ENCODE data around the gene DPY19L1.
A peak's percentile ranks its signal among the peaks of the same experiment; 100 is the strongest.
"Not testable (repeated sequence)": the region's sequence is repeated elsewhere in the genome, so short reads cannot be mapped to it uniquely, and the experiment has no call there.

The DPY19L1 gene

GRCh38 chr7:34945894-34946477 lies 91.3 kb downstream of the DPY19L1 start:
- DNase-seq; intact Hi-C loops (cut with DNase I): not testable (repeated sequence)

GRCh38 chr7:34939175-34939574 lies 98.1 kb downstream of the DPY19L1 start:
- DNase-seq = no peak
- intact Hi-C loops (cut with DNase I) = no loop called here

- DNase-seq; intact Hi-C loops (cut with DNase I): not testable (repeated sequence)
Observed at GRCh38 chr7:34935735-34936165, 101.5 kb downstream of the DPY19L1 start.

DNA sequence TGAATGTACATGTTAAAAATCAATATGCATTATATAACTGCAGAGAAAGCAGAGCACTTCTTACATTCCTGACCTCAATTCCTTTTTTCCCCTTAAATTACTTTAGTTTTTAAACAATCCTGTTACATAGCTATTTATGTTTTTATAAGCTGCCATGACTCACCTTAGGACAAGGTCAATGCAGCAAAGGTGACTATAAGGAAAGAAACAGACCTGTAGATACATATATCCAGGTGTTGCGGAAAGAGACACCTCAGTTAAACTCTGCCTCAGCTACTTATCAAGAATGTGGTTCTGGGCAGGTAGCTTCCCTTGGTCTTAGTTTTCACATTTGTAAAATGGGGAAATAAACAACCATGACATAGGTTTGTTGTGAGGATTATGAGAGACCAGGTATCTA lies 105.5 kb downstream of the DPY19L1 start:
- no peak for DNase-seq
- intact Hi-C loops (cut with DNase I) = no loop called here

GRCh38 chr7:34929783-34930182 lies 107.5 kb downstream of the DPY19L1 start:
- intact Hi-C loops (cut with DNase I) = loop anchor here (10.0 kb wide), 1 partner anchor 105 kb away; no protein-coding TSS in a partner anchor
- peak in 8 of 42 donors; percentile 1 to 53 (median 16) for DNase-seq

- no peak for DNase-seq
- intact Hi-C loops (cut with DNase I) = loop anchor here (10.0 kb wide), 1 partner anchor 104 kb away; no protein-coding TSS in a partner anchor
Observed at GRCh38 chr7:34928560-34928959, 108.7 kb downstream of the DPY19L1 start.

GRCh38 chr7:34928052-34928451 lies 109.2 kb downstream of the DPY19L1 start:
- intact Hi-C loops (cut with DNase I) = loop anchor here (10.0 kb wide), 1 partner anchor 103 kb away; no protein-coding TSS in a partner anchor
- peak; percentile 35 to 97 (median 84) for DNase-seq

GRCh38 chr7:34920470-34920869 lies 116.8 kb downstream of the DPY19L1 start:
- intact Hi-C loops (cut with DNase I) = loop anchor here (10.0 kb wide), 1 partner anchor 96 kb away; no protein-coding TSS in a partner anchor
- not testable (repeated sequence) for DNase-seq

DNA sequence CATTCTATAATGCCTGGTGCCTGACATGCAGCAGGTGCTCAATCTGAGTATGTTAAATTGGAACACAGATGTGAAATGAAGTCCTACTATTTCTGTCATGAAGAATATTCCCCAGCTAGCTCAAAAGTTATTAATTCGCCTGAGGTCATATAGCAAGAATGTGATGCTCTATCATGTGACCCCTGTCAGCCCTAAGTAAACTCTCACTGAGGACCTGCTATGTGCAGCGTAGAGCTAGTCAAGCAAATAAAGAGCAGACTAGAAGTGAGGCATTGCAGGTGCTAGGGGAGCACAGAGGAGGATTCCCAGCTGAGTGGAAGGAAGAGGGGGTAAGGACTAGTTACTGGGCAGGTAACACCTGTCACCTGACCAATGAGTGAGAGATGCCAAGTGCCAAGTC lies 118.2 kb downstream of the DPY19L1 start:
- DNase-seq; intact Hi-C loops (cut with DNase I): not testable (repeated sequence)

DNA sequence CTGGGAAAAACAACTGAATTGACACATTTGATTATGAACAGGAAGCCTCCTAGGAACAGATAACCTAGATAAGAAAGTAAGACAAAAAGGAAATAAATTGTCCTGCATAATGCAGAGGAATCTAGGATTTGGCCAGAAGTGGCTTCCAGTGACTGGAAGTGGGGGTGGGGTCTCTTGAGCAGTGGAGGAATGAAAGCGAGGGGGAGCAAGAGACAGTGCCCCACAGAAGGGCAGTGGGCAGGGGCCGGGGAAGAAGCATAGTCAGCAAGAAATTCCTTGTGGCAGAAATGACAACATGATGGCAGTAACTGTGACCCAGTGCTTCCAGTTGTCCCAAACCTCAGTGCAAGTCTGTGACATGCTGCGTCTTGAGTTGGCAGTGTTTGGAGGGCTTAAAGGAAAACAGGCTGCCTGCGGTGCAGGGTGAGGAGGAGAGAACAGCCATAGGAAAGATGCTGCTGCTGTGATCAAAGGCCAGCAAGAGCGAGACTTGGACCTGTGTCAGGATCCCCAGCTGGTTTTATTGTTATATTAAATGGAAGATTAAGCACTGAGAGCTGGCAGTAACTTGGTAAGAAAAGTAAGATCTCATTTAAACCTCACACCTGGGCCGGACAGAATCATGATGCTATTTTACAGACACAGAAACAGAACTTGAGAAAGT lies 119.0 kb downstream of the DPY19L1 start:
- DNase-seq; intact Hi-C loops (cut with DNase I): not testable (repeated sequence)

DNA sequence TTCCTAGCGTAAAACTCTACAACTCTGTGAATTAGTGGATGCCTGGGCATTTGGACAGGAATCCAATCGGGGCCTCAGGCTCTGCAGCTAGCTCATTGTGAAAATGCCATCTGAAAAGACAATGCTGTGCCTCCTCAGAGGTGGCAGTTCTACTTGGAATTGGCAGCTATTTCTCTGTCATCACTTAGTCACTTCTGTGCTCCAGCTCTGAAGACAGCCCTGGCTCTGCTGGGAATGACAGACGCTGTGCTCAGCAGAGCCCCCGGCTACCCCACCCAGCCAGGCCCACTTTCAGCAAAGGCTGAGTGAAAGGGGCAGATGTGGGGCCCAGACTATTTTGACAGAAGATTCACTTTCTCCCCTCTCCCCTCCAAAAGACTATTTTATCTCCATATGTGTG lies 119.8 kb downstream of the DPY19L1 start:
- DNase-seq; intact Hi-C loops (cut with DNase I): not testable (repeated sequence)

DNA sequence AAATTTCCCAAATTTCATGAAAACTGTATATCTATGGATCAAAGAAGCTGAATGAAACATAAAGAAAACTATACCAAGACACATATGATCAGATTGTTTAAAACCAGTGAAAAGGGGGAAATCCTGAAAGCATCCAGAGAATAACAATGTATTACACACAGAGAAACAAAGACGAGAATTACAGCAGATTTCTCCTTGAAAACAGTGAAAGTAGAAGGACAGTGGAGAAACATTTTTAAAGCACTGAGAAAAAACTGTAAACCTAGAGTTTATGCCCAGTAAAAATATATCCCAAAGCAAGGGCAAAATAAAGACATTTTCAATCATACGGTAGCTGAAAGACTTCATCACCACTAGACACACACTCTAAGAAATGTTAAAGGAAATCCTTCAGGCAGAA lies 121.0 kb downstream of the DPY19L1 start:
- intact Hi-C loops (cut with DNase I) = no loop called here
- no peak for DNase-seq

DNA sequence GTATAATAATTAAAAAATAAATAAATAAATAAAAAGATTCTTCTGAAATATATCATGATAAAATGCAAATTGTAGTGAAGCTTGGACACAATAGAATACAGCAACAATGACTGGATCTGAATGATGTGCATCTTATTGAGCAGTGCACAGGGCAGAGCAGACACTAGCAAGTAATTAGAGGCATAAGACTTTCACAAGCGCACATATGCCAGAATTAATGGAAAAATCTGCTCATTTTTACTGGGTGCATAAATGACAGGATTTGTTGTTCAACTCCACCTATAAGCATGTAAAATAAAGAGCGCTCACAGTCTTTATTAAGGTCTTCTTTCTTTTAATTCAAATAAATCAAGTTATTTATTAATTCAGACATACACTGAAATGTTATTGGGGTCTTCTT lies 125.0 kb downstream of the DPY19L1 start:
- DNase-seq = no peak
- intact Hi-C loops (cut with DNase I) = no loop called here

DNA sequence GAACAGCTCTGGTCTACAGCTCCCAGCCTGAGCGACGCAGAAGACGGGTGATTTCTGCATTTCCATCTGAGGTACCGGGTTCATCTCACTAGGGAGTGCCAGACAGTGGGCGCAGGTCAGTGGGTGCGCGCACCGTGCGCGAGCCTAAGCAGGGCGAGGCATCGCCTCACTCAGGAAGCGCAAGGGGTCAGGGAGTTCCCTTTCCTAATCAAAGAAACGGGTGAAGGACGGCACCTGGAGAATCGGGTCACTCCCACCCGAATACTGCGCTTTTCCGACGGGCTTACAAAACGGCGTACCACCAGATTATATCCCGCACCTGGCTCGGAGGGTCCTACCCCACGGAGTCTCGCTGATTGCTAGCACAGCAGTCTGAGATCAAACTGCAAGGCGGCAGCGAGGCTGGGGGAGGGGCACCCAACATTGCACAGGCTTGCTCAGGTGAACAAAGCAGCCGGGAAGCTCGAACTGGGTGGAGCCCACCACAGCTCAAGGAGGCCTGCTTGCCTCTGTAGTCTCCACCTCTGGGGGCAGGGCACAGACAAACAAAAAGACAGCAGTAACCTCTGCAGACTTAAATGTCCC lies 130.9 kb downstream of the DPY19L1 start:
- intact Hi-C loops (cut with DNase I); DNase-seq: not testable (repeated sequence)

DNA sequence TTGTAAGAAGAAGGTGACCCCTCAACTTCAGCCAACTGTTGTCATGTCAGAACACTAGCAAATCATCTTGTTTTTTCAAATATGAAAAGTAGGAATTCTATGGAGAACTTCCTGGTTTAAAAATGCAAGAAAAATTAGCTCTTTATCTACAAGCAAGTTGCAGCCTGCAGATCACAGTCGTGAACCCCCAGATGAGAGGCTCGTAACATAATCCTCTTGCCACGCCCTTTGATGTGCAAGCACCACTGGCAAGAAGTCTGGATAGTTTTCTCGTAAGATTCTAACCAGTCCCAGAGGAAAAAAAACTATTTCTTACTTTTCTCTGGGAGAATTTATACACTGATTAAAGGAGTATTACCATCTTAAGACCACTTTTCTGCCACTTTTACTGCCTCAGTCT lies 132.3 kb downstream of the DPY19L1 start:
- no peak for DNase-seq
- intact Hi-C loops (cut with DNase I) = no loop called here

DNA sequence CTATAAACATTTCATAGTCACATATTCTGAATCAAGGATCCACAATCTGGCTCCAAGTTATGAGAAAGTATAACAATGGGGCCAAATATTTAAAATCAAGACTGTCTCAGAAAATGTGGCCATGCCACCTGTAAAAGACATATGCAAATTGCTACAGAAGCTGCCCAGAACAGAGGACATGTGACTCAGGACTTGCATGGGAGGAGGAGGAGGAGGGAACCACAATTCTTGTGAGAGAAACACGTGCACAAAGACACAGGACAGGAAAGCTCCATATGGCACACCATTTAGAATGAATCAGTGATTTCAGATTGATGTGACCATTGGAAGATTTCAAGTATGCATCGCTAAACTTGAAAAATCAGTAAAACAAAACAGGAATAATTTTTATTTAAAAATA lies 133.4 kb downstream of the DPY19L1 start:
- DNase-seq; intact Hi-C loops (cut with DNase I): not testable (repeated sequence)

DNA sequence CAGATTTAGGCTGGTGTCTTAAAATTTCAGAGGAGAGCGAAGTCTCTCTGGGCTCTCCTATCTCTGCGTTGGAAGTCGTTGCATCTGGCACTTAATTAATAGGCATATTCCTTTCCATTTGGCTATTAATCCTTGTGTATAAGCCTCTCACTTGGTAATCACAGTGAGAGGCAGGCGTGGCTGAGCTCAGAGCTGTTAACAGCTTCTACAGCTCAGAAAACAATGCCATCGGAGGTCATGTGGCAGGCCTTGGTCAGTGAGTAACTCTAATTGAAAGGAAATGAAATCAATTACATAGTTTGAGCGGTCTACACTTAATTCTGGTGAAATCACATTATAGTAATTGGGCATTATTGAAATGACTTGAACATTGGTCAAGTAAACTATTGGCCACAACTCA lies 135.1 kb downstream of the DPY19L1 start:
- intact Hi-C loops (cut with DNase I) = no loop called here
- no peak for DNase-seq

DNA sequence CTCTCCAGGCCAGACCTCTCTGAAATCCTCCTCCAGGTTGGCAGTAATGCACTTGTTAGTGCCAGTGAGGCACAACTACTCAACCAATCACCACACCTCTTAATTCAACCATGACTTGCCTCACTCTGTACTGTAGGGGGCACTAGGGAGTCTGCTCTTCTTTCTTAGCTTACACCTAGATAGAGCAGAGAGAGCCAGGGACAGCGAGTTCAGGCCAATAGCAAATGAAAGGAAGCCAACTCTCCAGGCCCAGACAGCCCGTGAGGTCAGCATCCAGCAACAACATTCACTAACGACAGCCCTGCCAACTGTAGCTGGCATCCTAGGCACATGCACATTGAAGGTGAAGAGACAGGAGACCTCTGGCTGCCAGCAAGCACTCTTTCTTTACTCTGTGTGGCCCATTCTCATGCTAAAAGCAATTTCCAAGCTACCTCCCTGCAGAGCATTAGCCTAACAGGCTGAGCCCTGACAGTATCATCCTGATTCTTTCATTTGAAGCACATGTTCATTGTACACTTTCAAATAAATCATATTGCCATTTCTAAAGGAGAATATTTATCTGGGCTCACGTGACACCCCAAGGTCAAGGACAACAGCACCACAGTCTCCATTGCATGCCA lies 136.3 kb downstream of the DPY19L1 start:
- intact Hi-C loops (cut with DNase I) = no loop called here

DNA sequence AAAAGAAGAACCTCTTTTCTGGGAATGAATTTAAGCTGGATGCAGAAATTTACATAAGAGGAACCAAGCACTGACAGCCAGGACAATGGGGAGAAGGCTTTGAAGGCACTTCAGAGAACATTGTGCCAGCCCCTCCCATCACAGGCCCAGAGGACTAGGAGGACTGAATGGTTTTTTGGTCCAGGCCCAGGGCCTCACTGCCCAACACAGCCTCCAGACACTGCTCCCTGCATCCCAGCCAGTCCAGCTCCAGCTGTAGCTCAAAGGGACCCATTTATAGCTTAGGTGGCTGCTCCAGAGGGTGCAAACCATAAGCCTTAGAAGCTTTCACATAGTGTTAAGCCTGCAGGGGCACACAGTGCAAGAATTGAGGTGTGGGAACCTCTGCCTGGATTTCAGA lies 142.1 kb downstream of the DPY19L1 start:
- intact Hi-C loops (cut with DNase I) = no loop called here

More for the DNA sequence above, 136.3 kb downstream of the DPY19L1 start:
- DNase-seq = no peak

GRCh38 chr7:34889951-34890350 lies 147.3 kb downstream of the DPY19L1 start:
- DNase-seq = no peak
- intact Hi-C loops (cut with DNase I) = no loop called here

More for the DNA sequence above, 142.1 kb downstream of the DPY19L1 start:
- DNase-seq = no peak
